ENCODE data around the gene ADRA2B.

The ADRA2B gene

GRCh38 chr2:96116424-96116878, at the start of gene ADRA2B:
TSS of gene ADRA2B (minus strand) at chr2:96116571. CDS start at chr2:96116149, 422 bp downstream.
- Histone ChIP-seq H3K9me2 (replicated peaks; ENCODE audit: low read depth, low read length) (no peaks in the 10 kb centered on the region), H3K36me3 (ENCODE audit: insufficient read depth, low read length) (no peaks in the 10 kb centered on the region), H3K4me2 (ENCODE audit: low read depth, low read length, poor library complexity, severe bottlenecking) (no peak within 1 kb of the TSS), H3K9me3 (ENCODE audit: insufficient read depth, low read depth, low read length) (no peaks in the 10 kb centered on the region), H4K20me1 (ENCODE audit: insufficient read depth, low read length, poor library complexity, severe bottlenecking) (no peaks in the 10 kb centered on the region), H3K27me3 (ENCODE audit: insufficient read depth, low read length, poor library complexity, severe bottlenecking) (no peaks in the 10 kb centered on the region), H3K9ac (ENCODE audit: low read depth, low read length, poor library complexity, severe bottlenecking) (no peak within 1 kb of the TSS), H3K4me1 (ENCODE audit: insufficient read depth, low read length, poor library complexity, severe bottlenecking) (no peaks in the 10 kb centered on the region), H3F3A (ENCODE audit: low read depth) (no peaks in the 10 kb centered on the region), H3K79me2 (ENCODE audit: insufficient read depth, low read length) (no peaks in the 10 kb centered on the region), H2AFZ (ENCODE audit: low read length) (no peak within 1 kb of the TSS), H3K4me3 (ENCODE audit: low read length, poor library complexity, severe bottlenecking) (no peak within 1 kb of the TSS)
- TF ChIP-seq CTCF (conservative IDR thresholded peaks at IDR 0.05; ENCODE audit: low read length) (no peak), EZH2phosphoT487 (IDR thresholded peaks at IDR 0.05; ENCODE audit: borderline replicate concordance) (no peak)

- Histone ChIP-seq H3K9ac (ENCODE audit: low read depth, low read length, poor library complexity, severe bottlenecking) (peak overlapping the region; percentile 85), H3K4me3 (ENCODE audit: low read length, poor library complexity, severe bottlenecking) (peak overlapping the region; percentile 69), H3K9me2 (replicated peaks; ENCODE audit: low read depth, low read length) (no peaks in the 10 kb centered on the region), H2AFZ (ENCODE audit: low read length) (peak overlapping the region; percentile 77; the same call in 1 of the 2 replicates), H3F3A (ENCODE audit: low read depth) (peaks cover 14% of the 10 kb centered on the region), H3K79me2 (ENCODE audit: insufficient read depth, low read length) (no peaks in the 10 kb centered on the region), H3K9me3 (ENCODE audit: insufficient read depth, low read depth, low read length) (no peaks in the 10 kb centered on the region), H3K4me1 (ENCODE audit: insufficient read depth, low read length, poor library complexity, severe bottlenecking) (peaks cover 53% of the 10 kb centered on the region), H3K4me2 (ENCODE audit: low read depth, low read length, poor library complexity, severe bottlenecking) (peak overlapping the region; percentile 75), H3K36me3 (ENCODE audit: insufficient read depth, low read length) (no peaks in the 10 kb centered on the region), H3K27me3 (ENCODE audit: insufficient read depth, low read length, poor library complexity, severe bottlenecking) (no peaks in the 10 kb centered on the region), H4K20me1 (ENCODE audit: insufficient read depth, low read length, poor library complexity, severe bottlenecking) (no peaks in the 10 kb centered on the region)
- TF ChIP-seq EZH2phosphoT487 (IDR thresholded peaks at IDR 0.05; ENCODE audit: borderline replicate concordance): no peak
- 0 out of 2 replicates have a peak, but pooled peaks have one; percentile 20 for TF ChIP-seq CTCF (conservative IDR thresholded peaks at IDR 0.05; ENCODE audit: low read length)
Observed at GRCh38 chr2:96164459-96165184, 48.3 kb upstream of the ADRA2B start.

GRCh38 chr2:96163768-96164429, 47.5 kb upstream of the ADRA2B start:
- peak overlapping the region; percentile 69 for H3K4me3 ChIP-seq (ENCODE audit: low read length, poor library complexity, severe bottlenecking)
- H2AFZ ChIP-seq (ENCODE audit: low read length): no peak overlapping the region
- H3K9me2 ChIP-seq (replicated peaks; ENCODE audit: low read depth, low read length): no peaks in the 10 kb centered on the region
- no peaks in the 10 kb centered on the region for H3K79me2 ChIP-seq (ENCODE audit: insufficient read depth, low read length)
- no peaks in the 10 kb centered on the region for H4K20me1 ChIP-seq (ENCODE audit: insufficient read depth, low read length, poor library complexity, severe bottlenecking)
- H3F3A ChIP-seq (ENCODE audit: low read depth): peaks cover 14% of the 10 kb centered on the region
- H3K27me3 ChIP-seq (ENCODE audit: insufficient read depth, low read length, poor library complexity, severe bottlenecking): no peaks in the 10 kb centered on the region
- peak overlapping the region; percentile 75 for H3K4me2 ChIP-seq (ENCODE audit: low read depth, low read length, poor library complexity, severe bottlenecking)
- TF ChIP-seq EZH2phosphoT487 (IDR thresholded peaks at IDR 0.05; ENCODE audit: borderline replicate concordance): no peak
- H3K9ac ChIP-seq (ENCODE audit: low read depth, low read length, poor library complexity, severe bottlenecking): peak overlapping the region; percentile 85
- H3K36me3 ChIP-seq (ENCODE audit: insufficient read depth, low read length): no peaks in the 10 kb centered on the region
- H3K4me1 ChIP-seq (ENCODE audit: insufficient read depth, low read length, poor library complexity, severe bottlenecking): peaks cover 47% of the 10 kb centered on the region
- H3K9me3 ChIP-seq (ENCODE audit: insufficient read depth, low read depth, low read length): no peaks in the 10 kb centered on the region
